Activated CD4-positive, alpha-beta T cell treated with anti-CD3 and anti-CD28 coated beads, Interleukin-2, amount 10 ng/mL, durations not matched to agents 24 days and 14 days (primary cell): ENCODE results near the gene AVPR1A. TPM values are rescaled to one million over a fixed set of nuclear protein-coding genes. Genes with fewer than 3 reads are reported as not detected.
"Not testable (repeated sequence)": the region's sequence is repeated elsewhere in the genome, so short reads cannot be mapped to it uniquely, and the experiment has no call there.

Experiments used
- DNase-seq: peaks from one replicate; pipeline ENCODE4 v3.0.0; 2022
- H3K27ac Mint-ChIP-seq: one replicate; pipeline ENCODE4 v1.8.0; 2022; ENCODE audit warnings: mild to moderate bottlenecking, mixed read lengths
- H3K27me3 Mint-ChIP-seq: one replicate; pipeline ENCODE4 v1.8.0; 2022; ENCODE audit warnings: mixed read lengths
- H3K36me3 Mint-ChIP-seq: one replicate; pipeline ENCODE4 v1.8.0; 2022; ENCODE audit warnings: low read depth, mild to moderate bottlenecking, mixed read lengths
- H3K4me1 Mint-ChIP-seq: one replicate; pipeline ENCODE4 v1.8.0; 2021; ENCODE audit warnings: mixed read lengths
- H3K4me3 Mint-ChIP-seq: one replicate; pipeline ENCODE4 v1.8.0; 2022; ENCODE audit warnings: mild to moderate bottlenecking, moderate library complexity, mixed read lengths
- H3K9me3 Mint-ChIP-seq: one replicate; pipeline ENCODE4 v1.8.0; 2021; ENCODE audit warnings: mixed read lengths
- intact Hi-C: fragments of 100-400 bp; cut with micrococcal nuclease; formaldehyde crosslinking; loops from one replicate; pipeline ENCODE4 v1.15.1; 2023
- total RNA-seq: library from RNA; stranded (reverse); gene quantifications from 2 replicates; pipeline ENCODE4 v1.2.3, GENCODE V29; 2022

AVPR1A gene
- not detected in 2 replicates for total RNA-seq

DNA sequence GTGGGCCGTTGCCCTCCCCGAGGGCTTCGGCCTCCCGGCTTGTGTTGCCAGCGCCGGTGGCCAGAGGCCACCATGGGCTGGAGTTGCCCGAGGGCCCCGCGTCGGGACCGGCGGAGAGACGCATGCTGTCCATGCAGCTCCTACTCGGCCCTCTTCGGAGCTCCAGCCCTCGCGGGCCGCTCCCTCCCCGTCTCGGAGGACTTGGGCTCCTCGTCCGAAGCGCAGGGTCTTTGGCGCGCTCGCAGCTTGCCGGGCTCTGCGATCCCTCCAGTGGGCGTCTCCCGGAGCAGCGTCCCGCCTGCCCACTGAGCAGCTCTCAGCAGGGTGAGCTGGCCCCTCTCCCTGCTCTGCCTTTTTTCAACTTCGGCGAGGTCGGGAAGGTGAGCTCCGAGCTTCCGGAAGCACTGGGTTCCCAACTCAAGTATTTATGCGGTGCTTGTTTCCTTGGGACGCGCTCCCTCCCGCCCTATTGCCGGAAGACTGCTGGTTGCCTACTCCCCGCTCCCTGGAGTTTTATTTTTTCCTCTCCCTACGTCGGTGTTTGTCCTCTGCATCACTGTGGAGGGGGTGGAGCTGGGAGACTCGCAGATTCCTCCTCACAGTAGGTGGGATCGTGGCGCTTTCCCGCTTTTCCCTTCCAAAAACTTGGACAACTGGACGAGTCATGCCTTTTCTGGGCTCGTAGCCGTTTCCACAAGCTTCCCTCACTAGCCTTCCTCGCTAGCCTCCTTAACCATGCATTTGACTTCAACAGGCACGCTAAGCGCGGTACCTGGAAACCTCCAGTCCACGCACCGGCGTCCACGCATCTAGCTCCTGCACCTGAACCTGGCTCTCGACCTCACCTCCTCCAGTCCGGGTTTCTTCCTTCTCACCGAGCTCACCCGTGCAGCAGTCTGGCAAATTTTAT is at the start of gene AVPR1A:
Gene AVPR1A (minus strand): TSS at position 489 of the 910 bp plus-strand sequence. CDS start 365 bp downstream, at position 124.
- peaks cover 8% of the 10 kb centered on the region for H3K4me1 Mint-ChIP-seq
- peaks cover 45% of the 10 kb centered on the region for H3K27me3 Mint-ChIP-seq
- H3K9me3 Mint-ChIP-seq, result peaks cover 5% of the 10 kb centered on the region
- DNase-seq, result peak; percentile 54
- H3K36me3 Mint-ChIP-seq, result no peaks in the 10 kb centered on the region
- intact Hi-C loops, result no loop called here
- H3K4me3 Mint-ChIP-seq, result peak within 1 kb of the TSS; percentile 21
- peak within 1 kb of the TSS; percentile 45 for H3K27ac Mint-ChIP-seq

DNA sequence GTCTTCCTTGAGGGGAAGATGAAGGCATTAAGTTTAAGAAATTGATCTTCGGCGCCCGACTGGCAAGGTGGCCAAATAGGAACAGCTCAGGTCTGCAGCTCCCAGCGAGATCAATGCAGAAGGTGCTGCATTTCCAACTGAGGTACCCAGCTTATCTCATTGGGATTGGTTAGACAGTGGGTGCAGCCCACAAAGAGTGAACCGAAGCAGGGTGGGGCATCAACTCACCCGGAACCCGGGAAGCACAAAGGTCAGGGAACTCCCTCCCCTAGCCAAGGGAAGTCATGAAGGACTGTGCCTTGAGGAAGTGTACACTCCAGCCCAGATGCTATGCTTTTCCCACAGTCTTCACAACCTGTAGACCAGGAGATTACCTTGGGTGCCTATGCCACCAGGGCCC is 45.2 kb upstream of the AVPR1A start:
- no peaks in the 10 kb centered on the region for H3K36me3 Mint-ChIP-seq
- no peaks in the 10 kb centered on the region for H3K27me3 Mint-ChIP-seq
- intact Hi-C loops, result no loop called here
- DNase-seq, result no peak
- no peak overlapping the region for H3K27ac Mint-ChIP-seq
- H3K9me3 Mint-ChIP-seq, result no peaks in the 10 kb centered on the region
- H3K4me1 Mint-ChIP-seq, result no peaks in the 10 kb centered on the region
- no peak overlapping the region for H3K4me3 Mint-ChIP-seq

GRCh38 chr12:63179224-63179623 is 28.2 kb upstream of the AVPR1A start:
- intact Hi-C loops, result no loop called here
- H3K27me3 Mint-ChIP-seq, result no peaks in the 10 kb centered on the region
- no peaks in the 10 kb centered on the region for H3K4me1 Mint-ChIP-seq
- H3K9me3 Mint-ChIP-seq, result peaks cover 30% of the 10 kb centered on the region
- H3K4me3 Mint-ChIP-seq, result no peak overlapping the region
- peaks cover 3% of the 10 kb centered on the region for H3K36me3 Mint-ChIP-seq
- no peak overlapping the region for H3K27ac Mint-ChIP-seq
- no peak for DNase-seq

- no peaks in the 10 kb centered on the region for H3K27me3 Mint-ChIP-seq
- no peaks in the 10 kb centered on the region for H3K4me1 Mint-ChIP-seq
- no peak overlapping the region for H3K4me3 Mint-ChIP-seq
- no peak overlapping the region for H3K27ac Mint-ChIP-seq
- no peaks in the 10 kb centered on the region for H3K9me3 Mint-ChIP-seq
- intact Hi-C loops, result no loop called here
- DNase-seq, result no peak
- peaks cover under 1% of the 10 kb centered on the region for H3K36me3 Mint-ChIP-seq
These were observed 19.3 kb upstream of the AVPR1A start for GRCh38 chr12:63170321-63170720.

GRCh38 chr12:63167741-63168140 is 16.7 kb upstream of the AVPR1A start:
- H3K36me3 Mint-ChIP-seq, H3K9me3 Mint-ChIP-seq, H3K27me3 Mint-ChIP-seq, H3K4me1 Mint-ChIP-seq, DNase-seq, intact Hi-C loops, H3K4me3 Mint-ChIP-seq, H3K27ac Mint-ChIP-seq: not testable (repeated sequence)

DNA sequence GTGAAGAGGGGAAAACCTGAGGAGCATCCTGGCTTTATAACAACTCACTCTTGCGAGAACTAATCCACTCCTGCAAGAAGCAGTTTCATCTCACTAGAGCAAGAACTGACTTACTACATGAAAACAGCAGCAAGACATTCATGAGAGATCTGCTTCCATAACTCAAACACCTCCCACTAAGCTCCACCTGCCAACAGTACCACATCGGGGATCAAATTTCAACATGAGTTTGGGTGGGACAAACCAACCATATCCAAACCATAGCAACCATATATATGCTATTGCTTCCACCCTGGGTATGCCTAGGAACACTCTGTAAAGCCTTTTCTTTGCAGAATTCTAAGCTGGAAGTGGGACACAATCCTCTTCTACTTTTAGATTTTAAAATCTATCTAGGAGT is 13.9 kb upstream of the AVPR1A start:
- no peaks in the 10 kb centered on the region for H3K27me3 Mint-ChIP-seq
- no peak for DNase-seq

GRCh38 chr12:63163541-63163940 is 12.5 kb upstream of the AVPR1A start:
- intact Hi-C loops, result no loop called here
- Mint-ChIP-seq H3K27ac (no peak overlapping the region), H3K36me3 (no peaks in the 10 kb centered on the region), H3K9me3 (no peaks in the 10 kb centered on the region), H3K27me3 (no peaks in the 10 kb centered on the region), H3K4me3 (no peak overlapping the region), H3K4me1 (no peaks in the 10 kb centered on the region)
- no peak for DNase-seq

More for the DNA sequence above, 13.9 kb upstream of the AVPR1A start:
- Mint-ChIP-seq H3K36me3 (no peaks in the 10 kb centered on the region), H3K4me3 (no peak overlapping the region), H3K9me3 (no peaks in the 10 kb centered on the region), H3K27ac (no peak overlapping the region), H3K4me1 (no peaks in the 10 kb centered on the region)
- intact Hi-C loops, result no loop called here

DNA sequence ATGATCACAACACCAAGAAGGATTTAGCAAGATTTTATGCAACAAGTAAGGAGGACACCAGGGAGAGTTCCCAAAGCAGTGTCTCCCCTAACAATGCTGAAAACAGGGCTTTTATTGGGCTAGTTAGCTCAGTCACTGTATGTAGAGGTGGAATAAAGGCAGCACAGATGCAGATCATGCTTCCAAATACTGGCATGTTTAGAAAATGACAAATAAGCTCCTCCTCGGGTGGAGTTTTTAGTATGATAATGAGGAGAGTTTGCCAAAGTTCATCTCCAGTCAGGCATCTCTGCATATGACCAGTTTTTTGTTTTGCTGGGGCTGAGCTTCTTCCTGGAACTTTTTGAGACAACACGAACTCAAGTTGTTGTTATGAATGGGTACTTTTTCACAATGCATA is 4.4 kb upstream of the AVPR1A start:
- no peak overlapping the region for H3K27ac Mint-ChIP-seq

GRCh38 chr12:63154560-63154959 is 3.6 kb upstream of the AVPR1A start:
- intact Hi-C loops, result no loop called here
- Mint-ChIP-seq H3K4me1 (peaks cover 8% of the 10 kb centered on the region), H3K4me3 (no peak overlapping the region), H3K9me3 (peaks cover 5% of the 10 kb centered on the region), H3K27me3 (peaks cover 28% of the 10 kb centered on the region), H3K36me3 (no peaks in the 10 kb centered on the region), H3K27ac (no peak overlapping the region)
- DNase-seq, result no peak

More for the DNA sequence above, 4.4 kb upstream of the AVPR1A start:
- DNase-seq, result no peak
- H3K27me3 Mint-ChIP-seq, result peaks cover 21% of the 10 kb centered on the region
- H3K4me3 Mint-ChIP-seq, result no peak overlapping the region
- H3K4me1 Mint-ChIP-seq, result peaks cover 6% of the 10 kb centered on the region
- no peaks in the 10 kb centered on the region for H3K36me3 Mint-ChIP-seq
- peaks cover 5% of the 10 kb centered on the region for H3K9me3 Mint-ChIP-seq
- intact Hi-C loops, result no loop called here

- Mint-ChIP-seq H3K9me3 (peaks cover 5% of the 10 kb centered on the region), H3K27me3 (peaks cover 42% of the 10 kb centered on the region), H3K36me3 (no peaks in the 10 kb centered on the region), H3K4me1 (peaks cover 8% of the 10 kb centered on the region), H3K4me3 (no peak overlapping the region), H3K27ac (no peak overlapping the region)
- intact Hi-C loops, result no loop called here
- no peak for DNase-seq
These were observed 1.3 kb upstream of the AVPR1A start for GRCh38 chr12:63152321-63152700.

DNA sequence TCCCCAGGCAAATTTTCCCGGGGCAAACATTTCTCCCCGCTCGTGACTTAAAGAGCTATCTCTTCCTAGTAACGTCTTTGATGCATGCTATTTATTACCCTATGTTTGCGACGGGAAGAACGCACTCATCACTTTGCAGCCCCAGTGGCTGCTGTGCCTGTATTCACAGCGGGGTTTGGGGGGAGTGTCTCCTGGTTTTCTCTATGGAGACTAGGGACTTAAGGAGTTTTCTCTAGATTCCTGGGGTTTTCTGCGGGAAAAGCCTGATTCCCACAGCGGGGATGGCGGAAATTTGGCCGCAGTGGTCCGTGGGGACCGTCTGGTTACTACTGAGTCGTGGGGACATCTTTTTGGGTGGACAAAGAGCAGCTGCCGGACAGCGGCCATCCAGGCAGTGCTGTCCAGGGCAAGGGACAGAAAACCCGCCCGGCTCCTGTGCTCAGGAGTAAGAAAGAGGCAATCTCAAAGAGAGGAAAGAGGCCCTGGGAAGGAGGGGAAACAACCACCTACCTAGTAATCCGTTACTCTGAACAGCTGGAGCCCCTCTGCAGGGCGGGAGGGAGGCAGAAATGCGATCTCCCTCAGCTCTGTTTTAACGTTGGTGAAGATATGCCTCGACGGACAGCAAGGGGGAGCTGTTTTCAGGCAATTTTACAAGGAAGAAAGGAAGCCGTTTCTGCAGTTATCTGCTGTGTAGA is 771 bp upstream of the AVPR1A start:
- H3K4me1 Mint-ChIP-seq, result peaks cover 8% of the 10 kb centered on the region
- peak; percentile 68 for DNase-seq
- intact Hi-C loops, result no loop called here
- H3K9me3 Mint-ChIP-seq, result peaks cover 5% of the 10 kb centered on the region
- no peaks in the 10 kb centered on the region for H3K36me3 Mint-ChIP-seq
- H3K27me3 Mint-ChIP-seq, result peaks cover 43% of the 10 kb centered on the region
- H3K27ac Mint-ChIP-seq, result peak overlapping the region; percentile 21
- H3K4me3 Mint-ChIP-seq, result peak overlapping the region; percentile 21

GRCh38 chr12:63149909-63150712 is 890 bp downstream of the AVPR1A start:
- Mint-ChIP-seq H3K27ac (peak overlapping the region; percentile 45), H3K4me1 (peaks cover 8% of the 10 kb centered on the region), H3K36me3 (no peaks in the 10 kb centered on the region), H3K9me3 (peaks cover 5% of the 10 kb centered on the region), H3K27me3 (peaks cover 45% of the 10 kb centered on the region), H3K4me3 (peak overlapping the region; percentile 21)
- intact Hi-C loops, result no loop called here
- peak; percentile 54 for DNase-seq

DNA sequence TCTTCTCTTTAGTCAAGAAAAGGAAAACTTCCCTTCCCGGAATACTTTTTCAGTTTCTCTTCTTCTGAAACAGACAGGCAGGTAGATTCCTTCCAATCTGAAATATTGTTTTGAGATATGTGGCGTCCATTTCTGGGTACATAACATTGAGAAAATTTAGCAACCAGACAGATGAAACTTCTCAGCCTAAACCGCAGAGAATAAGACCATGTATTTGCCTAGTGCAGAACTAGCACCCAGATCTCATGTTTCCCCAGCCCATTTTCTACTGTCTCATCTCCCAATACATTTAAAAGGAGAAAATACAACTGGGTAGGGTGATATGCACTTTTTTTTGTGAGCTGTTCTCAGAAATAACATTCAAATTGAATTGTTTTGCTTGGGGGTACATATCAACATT is 6.4 kb downstream of the AVPR1A start:
- H3K4me3 Mint-ChIP-seq, result no peak overlapping the region
- H3K27me3 Mint-ChIP-seq, result peaks cover 16% of the 10 kb centered on the region
- no peak overlapping the region for H3K27ac Mint-ChIP-seq
- H3K4me1 Mint-ChIP-seq, result no peaks in the 10 kb centered on the region
- H3K36me3 Mint-ChIP-seq, result no peaks in the 10 kb centered on the region
- H3K9me3 Mint-ChIP-seq, result no peaks in the 10 kb centered on the region
- intact Hi-C loops, result no loop called here
- DNase-seq, result no peak

GRCh38 chr12:63138488-63138887 is 12.5 kb downstream of the AVPR1A start:
- DNase-seq, result no peak
- H3K4me3 Mint-ChIP-seq, result no peak overlapping the region
- intact Hi-C loops, result no loop called here
- H3K9me3 Mint-ChIP-seq, result no peaks in the 10 kb centered on the region
- no peak overlapping the region for H3K27ac Mint-ChIP-seq
- no peaks in the 10 kb centered on the region for H3K36me3 Mint-ChIP-seq
- no peaks in the 10 kb centered on the region for H3K4me1 Mint-ChIP-seq
- H3K27me3 Mint-ChIP-seq, result no peaks in the 10 kb centered on the region
